HS-5 (cell line): ENCODE results near the gene GUK1.
"Not testable (repeated sequence)": the region's sequence is repeated elsewhere in the genome, so short reads cannot be mapped to it uniquely, and the experiment has no call there.

ENCODE experiments used
- DNase-seq: peaks from one replicate; pipeline ENCODE4 v3.0.0-alpha.2; 2012; ENCODE audit warnings: low read depth

Gene GUK1

GRCh38 chr1:228104526-228105269 is 35.4 kb upstream of the GUK1 start:
- DNase-seq, result no peak

GRCh38 chr1:228105270-228105995 is 34.6 kb upstream of the GUK1 start:
- no peak for DNase-seq

DNA sequence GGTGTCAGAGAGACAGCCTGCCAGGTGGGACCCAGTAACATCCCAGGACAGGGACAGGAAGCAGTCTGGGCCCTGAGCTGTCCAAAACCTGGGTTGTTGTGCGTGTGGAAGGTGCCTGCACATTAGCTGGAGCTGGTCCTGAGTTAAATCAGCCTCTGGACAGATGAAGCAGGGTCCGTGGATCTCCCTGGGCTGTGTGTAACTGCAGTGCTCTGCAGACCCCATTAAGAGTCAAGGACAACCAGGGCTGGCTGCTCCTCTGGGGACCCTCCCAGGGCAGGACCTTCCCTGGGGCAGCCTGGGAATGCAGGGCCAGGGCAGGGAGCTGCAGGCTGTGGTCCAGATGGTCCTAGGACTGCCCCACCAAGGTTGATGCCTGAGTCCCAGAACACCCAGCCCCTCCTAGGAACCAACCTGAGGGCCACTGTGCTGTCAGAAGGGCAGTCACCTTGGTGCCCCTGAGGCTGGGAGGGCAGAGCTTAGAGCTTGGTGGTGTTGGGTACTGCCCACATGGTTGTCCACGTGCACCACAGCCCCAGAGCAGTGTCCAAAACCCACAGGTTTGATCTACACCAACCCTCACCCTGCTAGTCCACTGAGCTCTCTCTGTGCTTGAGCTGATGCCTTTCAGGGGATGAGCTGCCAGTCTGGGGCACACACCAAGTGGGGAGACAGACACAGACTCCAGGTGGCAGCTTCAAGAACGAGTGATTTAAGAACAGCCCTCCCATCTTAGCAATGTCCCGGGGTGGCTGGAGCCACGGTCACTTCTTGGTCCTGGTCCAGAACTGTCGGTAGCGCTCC is 33.9 kb upstream of the GUK1 start:
- DNase-seq, result no peak

DNA sequence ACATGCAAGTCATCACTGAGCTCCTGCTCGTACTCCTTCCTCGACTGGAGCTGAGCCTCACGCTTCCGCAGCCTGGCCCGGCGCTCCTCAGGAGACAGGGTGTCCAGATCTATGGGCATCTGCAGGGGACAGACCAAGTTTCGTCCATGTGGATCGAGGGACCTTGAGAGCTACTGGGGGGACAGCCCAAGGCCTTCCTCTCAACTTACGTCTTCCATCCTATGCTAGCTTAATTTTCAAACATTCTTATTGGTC is 33.4 kb upstream of the GUK1 start:
- DNase-seq, result no peak

DNA sequence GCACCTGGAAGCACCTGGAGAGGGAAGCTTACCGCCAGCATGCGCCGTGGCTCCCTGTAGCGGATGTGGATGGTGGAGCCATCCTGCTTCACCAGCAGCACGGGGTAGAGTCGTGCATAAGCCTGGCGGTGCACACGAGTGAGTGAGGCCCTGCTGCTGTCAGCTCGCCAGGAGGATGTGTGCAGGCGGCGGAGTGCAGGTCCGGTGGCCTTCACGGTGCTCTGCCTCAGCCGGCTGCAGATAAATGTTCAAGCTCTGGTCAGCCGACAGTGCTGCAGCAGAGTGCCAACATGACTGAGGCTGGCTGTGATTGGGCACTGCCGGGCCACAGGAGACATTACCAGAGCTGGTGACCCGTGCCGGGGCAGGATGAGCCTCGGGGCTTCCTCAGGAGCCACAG is 32.4 kb upstream of the GUK1 start:
- no peak for DNase-seq

DNA sequence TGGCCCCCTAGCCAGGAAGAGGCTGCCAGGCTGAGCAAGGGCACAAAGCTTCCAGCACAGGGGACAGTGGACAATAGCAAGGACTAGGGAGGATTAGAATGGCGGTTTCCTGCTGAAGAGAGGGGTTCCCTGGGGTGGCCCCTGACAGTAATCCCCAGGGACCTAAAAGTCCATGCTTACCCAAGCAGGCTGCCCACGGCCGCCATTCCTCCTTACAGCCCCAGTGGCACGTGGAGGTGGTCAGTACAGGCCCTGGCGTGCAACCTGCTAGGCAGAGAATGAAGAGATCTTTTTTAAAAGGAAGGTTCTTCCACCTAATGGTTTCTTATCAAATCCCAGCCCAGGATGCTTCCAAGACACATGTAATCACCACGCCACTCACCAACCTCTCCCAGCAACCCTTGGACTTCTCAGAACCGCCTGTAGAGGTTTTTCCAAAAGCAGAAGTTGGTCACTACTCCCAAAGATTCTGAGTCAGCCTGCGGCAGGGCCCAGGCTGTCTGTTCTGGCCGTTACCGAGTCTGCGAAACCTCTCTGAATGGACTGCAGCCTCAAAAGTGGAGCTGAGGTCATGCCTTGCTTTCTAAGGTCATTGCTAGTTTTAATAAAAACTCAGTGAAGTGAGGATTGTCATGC is 31.9 kb upstream of the GUK1 start:
- no peak for DNase-seq

DNA sequence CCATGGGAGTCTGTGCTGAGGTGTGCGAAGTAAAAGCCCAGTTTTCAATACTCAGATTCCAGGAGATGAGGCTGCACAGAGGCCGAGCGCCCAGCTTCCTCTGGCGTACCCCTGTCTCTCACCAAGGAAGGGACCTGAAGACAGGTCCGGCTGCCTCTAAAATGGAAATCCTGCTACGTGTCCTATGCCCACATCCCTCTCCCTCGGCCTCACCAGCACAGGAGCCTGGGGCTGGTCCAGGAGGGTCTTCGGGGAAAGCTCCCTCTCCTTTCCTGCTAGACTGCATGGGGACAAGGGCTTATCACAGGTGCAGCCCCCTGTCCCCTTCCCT is 31.4 kb upstream of the GUK1 start:
- no peak for DNase-seq

DNA sequence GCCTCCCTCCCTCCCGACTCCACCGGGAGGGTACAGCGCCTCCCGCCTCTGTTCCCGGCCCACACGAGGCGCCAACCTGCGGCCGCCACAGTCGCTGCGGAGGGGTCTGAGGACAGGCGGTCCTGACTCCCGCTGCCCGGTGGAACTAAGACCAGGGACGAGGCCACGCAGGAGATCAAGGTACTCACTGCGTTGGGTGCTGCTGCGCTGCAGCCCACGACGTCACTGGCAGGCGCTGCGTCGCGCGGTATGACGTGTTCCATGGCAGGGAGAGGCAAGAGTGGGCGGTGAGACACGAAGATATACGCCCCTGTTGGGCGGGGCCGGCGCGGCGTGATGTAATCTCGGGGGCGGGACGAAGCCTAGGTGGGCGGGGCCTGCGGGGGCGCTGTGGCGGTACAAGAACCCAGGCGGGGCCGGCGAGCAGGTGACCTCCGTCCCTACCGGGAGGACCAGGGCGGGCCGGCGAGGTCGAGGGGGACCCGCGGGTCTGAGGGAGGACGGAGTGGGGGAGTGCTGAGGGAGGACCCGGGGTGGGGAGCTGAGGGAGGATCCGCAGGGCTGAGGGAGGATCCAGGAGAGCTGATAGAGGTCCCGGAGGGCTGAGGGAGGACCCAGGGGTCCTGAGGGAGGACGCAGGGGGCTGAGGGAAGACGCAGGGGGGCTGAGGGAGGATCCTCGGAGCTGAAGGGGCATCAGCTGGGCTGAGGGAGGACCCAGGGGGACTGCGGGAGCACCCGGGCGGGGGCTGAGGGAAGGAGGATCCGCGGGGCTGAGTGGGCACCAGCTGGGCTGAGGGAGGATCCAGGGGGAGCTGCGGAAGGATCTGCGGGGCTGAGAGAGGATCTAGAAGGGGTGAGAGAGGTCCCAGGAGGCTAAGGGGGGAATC is 30.8 kb upstream of the GUK1 start, which contains the start of gene MRPL55:
Gene MRPL55, minus strand, starts transcription at position 227 of the 889 bp plus-strand sequence. CDS start 1,039 bp downstream, outside the sequence.
- DNase-seq, result peak; percentile 76

GRCh38 chr1:228109962-228110488 is 30.1 kb upstream of the GUK1 start:
- DNase-seq, result no peak

DNA sequence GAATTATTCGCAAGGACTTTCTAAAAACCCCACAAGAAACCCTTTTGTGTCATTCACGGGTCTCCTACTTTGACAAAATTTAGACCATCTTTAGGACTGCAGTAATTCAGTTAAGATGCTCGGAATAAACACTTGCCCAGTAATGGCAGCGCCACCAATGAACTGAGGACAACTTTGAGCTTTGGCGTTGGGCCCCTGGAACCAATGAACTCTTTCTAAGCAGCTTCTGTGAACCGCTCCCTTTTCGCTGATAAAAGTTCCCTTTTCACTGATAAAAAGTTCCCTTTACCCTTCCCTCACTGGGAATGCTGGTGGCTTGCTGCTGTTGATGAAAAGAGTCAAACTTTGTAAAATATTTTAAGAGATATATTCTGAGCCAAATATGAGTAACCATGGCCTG is 29.5 kb upstream of the GUK1 start:
- DNase-seq, result no peak

DNA sequence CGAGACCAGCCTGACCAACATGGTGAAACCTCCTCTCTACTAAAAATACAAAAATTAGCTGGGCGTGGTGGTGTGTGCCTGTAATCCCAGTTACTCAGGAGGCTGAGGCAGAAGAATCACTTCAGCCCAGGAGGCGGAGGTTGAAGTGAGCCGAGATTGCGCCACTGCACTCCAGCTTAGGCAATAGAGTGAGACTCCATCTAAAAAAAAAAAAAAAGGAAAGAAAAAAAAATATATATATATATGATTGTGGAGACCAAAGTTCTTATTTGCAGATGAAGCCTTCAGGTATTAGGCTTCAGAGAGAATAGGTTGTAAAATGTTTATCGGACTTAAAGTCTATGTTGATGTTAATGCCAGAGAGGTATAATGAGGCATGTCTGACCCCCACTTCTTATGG is 28.8 kb upstream of the GUK1 start:
- not testable (repeated sequence) for DNase-seq

- no peak for DNase-seq
Measured at GRCh38 chr1:228112167-228112566, 27.9 kb upstream of the GUK1 start.

- DNase-seq, result no peak
Measured at GRCh38 chr1:228112617-228113016, 27.5 kb upstream of the GUK1 start.

GRCh38 chr1:228114827-228115226 is 25.3 kb upstream of the GUK1 start:
- no peak for DNase-seq

DNA sequence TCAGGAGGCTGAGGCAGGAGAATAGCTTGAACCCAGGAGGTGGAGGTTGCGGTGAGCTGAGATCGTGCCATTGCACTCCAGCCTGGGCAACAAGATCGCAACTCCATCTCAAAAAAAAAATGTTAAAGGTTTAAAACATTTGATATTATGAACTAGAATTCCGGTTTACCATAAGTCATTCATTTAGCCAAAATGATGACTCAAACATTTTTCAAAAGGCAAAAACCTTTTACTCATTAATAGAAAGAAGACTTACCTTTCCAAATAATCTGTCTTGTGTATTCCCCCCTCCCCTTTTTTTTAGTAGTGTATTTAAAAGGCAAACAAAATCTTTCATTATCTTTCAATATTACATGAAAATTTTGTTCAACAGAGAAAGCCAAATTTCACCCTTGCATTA is 22.7 kb upstream of the GUK1 start:
- DNase-seq, result no peak

GRCh38 chr1:228118040-228118439 is 22.0 kb upstream of the GUK1 start:
- DNase-seq, result no peak

GRCh38 chr1:228120351-228120750 is 19.7 kb upstream of the GUK1 start:
- DNase-seq, result no peak

GRCh38 chr1:228120857-228121489 is 19.1 kb upstream of the GUK1 start:
- DNase-seq, result no peak

DNA sequence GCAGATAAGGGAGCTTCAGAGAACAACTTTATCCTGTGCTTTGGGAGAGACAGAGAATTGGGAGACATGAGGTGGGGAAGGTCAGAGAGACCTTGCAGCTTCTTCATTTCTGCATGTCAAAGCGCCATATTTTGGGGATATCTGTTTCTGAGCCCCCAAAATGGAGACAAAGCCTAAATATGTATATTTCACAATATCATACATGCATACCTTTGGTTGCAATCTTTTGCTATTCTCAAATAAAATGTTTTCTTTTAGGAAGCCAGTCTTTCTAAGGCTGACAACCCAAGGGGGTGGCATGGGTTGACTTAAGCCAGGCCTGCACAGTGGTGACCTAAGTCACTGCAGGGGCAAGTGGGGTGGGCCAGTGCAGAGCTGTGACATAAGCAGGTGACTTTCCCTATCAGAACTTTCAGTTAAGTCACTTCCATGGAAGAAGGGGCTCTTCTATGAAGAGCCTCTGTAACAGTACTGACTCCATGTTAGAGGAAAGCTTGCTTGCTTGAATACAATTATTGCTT is 17.1 kb upstream of the GUK1 start:
- DNase-seq, result no peak

DNA sequence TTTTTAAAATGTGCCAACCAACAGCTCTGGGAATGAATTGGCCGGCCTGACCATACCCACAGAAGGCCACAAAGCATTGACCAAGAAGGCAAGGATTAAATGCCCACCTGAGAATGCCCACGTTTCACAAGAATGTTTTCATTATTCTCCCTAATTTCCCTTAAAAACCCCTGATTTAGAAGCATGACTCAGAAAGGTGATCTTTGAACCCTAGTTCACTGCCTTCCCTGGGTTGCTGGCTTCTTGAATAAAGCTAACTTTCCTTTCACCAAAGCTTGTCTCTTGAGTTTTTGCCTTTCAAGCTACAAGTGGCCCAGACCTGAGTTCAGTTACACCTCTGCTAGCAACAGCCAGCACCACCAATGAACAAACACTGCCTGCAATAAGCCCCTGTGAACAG is 16.6 kb upstream of the GUK1 start:
- no peak for DNase-seq

- DNase-seq, result no peak
Measured at GRCh38 chr1:228125185-228125584, 14.9 kb upstream of the GUK1 start.
